Stimulated activated CD4-positive, alpha-beta T cell treated with anti-CD3 and anti-CD28 coated beads, Interleukin-2, amount 100 ng/mL, for 24 hours (primary cell): Measurements from ENCODE around the gene GSG1L.

Experiments used
- DNase-seq, 2 donors: peaks; one replicate each; pipeline ENCODE4 v3.0.0-alpha.2; 2020

The GSG1L gene

DNA sequence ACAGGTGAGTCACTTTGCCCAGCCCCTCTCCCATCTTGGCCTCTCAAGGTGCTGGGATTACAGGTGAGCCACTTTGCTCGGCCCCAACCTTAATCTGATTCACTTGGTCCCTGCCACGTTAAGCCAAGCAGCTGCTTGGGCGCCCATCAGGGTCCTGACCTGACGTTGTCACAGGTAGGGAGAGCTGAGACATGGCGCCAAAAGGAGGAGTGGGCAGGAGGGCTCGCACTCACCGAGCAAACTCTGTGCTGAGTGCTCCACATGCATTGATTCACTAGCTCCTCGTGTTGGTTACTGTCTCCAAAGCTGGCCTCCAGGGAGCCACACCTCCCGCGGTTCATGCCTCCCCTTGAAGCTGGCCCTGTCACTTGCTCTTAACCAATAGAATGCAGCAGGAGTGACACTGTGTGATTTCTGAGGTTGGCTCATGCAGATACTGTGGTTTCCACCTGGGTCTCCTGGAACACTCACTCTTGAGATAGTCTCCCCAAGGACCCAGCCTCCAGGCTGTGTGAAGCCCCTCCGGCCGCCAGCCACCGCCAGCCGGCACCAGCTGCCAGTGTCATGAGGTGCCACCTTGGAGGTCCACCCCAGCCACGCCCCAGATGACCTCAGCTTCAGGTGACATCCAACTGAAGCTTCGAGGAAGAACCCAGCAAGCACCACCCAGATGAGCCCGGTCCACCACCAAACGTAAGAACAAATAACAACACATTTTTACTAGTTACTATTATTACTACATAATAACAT, 223.0 kb downstream of the GSG1L start:
- no peak for DNase-seq

DNA sequence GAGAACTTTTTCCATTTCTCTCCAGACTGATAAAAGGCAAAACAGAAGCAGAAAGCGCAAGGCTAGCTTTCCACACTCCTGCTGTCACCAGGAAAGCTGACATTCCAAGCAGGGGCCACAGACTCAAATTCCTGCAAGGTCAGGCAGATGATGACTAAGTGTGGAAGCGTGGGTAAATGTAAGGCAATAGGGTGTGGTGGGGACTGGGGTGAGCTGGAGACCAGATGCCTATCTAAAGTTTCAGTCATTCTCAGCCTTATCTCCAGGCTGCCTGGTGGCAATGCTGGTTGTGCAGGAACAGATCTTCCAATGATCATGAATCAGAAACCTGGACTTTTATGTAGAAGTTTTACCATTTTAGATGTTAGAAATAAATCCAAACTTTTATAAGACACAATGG, 224.1 kb downstream of the GSG1L start:
- no peak for DNase-seq

DNA sequence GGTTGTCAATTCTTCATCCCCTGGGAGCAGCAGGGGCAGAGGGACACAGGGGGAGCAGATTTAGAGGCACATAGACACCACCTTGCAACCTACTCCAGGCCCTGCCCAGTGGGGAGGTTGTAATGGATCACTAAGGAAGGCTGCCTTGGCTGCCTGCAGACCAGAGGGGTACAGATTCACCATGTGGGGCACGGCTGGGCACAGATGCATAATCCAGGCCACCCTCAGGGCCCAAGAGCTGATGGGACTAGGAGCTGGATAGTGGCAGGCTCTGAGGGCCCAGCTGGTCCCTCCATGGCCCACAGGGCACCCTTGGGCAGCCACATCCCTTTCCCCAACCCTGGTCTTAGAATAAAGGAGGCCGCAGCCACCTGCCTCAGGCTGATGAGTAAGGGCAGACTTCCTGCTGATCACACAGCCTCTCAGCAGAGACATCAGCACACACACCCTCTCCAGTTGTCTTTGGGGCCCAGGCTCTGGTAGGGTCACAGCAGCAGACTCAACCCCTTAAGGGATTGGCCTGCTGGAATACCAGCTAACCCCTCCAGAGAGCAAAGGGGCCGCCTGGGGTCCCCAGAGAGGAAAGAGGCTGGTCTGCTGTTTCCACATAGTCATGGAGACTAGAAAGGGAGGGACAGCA, 224.9 kb downstream of the GSG1L start:
- no peak for DNase-seq

DNA sequence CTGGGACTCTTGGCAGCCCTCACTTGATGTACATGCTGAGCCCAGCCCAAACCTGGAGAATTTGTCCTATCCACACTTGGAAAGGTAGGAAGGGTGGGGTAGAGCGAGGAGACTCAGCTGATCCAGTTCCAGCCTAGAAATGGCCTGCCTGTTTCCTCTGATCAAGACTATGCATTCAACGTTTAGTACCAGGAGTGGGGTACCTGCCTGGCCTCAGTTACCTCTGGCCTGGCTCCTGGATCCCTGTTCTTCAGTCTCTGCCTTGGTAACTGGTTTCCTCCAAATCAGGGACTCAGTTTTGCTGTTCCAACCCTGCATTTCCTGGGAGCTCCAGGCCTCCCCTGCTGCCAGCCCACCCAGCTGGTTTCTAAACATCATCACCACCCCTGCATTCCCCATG, 233.5 kb downstream of the GSG1L start:
- no peak for DNase-seq

DNA sequence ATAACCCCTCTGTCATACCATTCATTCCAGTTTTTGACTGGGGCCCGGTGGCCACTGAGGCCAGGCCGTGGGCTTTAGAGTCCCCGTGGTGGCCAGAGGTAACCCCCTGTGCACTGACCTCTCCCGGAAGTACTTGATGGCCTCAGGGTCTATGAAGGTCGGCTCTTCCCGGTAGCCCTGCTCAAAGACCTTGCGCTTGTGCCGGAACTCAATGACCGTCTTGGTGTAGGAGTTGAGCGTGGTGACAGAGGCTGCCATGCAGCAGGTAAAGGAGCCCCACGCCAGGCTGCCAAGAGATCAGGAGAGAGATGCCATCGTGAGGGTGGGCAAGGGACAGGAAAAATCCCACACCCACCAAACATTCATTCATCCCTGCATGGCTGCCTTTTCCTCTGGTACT, 234.8 kb downstream of the GSG1L start:
- no peak for DNase-seq

DNA sequence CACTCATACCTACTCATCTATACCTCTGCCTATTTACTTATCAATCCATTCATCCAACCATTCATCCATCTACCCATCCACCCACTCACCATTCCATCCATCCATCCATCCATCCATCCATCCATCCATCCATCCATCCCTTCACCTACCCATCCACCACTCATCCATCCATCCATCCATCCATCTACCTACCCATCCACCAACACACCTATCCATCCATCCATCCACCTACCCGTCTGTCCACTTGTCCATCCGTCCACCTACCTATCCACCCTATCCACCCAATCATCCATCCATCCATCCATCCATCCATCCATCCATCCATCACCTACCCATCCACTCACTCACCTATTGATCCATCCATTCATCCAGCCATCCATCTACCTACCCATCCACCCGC, 235.7 kb downstream of the GSG1L start:
- DNase-seq, result no peak

DNA sequence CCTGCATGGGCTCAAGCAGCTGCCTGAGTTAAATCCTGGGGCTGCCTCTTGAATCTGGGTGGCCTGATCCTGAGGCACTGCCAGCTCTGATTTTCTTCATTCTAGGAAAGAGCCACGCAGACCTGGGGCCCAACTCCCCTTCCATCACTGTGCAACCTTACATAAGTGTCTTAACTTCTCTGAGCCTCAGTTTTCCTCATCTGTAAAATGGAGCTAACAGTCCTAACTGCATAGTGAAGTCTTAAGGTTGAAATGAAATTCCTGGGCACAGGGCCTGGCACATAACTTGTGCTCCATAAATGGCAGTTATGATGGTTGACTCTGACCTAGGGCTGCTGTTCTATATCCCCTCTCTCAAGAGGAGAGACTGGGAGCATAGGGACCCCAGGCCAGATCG, 236.6 kb downstream of the GSG1L start:
- no peak for DNase-seq

DNA sequence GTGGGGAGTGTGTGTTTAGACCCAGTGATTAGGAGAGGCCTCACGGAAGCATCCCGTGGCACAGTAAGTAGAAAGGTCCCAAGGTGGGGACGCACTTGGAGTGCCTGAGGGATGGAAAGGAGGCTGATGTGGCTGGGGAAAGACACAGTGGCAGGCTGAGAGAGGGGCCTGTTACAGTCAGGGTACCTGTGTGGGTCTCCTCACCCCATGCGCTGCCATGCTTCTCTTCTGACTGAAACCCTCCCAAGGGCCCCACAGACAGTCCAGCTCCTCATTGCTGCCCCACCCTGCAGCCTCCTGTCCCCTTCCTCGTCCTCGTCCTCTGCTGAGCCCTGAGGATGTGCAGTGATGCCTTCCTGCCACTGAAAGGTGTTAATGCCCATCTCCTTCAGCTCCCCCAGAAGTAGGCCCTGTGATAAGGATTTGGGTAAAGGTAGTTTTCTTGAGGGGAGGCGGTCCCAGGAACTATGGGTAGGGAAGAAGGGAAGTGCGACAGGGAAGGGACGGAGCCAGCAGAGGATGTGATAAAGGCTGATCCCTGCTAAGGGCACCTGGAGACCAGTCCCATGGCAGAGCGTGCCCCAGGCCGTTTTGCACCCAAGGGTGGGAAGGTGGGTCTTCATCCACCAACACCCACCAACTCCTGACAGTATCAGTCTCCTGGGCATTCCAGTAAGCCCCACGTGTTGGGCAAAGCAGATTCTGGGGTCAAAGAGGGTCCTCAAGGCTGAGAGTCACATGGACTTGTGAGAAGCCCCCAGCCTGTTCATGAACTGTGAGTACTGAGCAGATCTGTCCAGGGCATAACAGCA, 237.2 kb downstream of the GSG1L start:
- DNase-seq, result no peak

DNA sequence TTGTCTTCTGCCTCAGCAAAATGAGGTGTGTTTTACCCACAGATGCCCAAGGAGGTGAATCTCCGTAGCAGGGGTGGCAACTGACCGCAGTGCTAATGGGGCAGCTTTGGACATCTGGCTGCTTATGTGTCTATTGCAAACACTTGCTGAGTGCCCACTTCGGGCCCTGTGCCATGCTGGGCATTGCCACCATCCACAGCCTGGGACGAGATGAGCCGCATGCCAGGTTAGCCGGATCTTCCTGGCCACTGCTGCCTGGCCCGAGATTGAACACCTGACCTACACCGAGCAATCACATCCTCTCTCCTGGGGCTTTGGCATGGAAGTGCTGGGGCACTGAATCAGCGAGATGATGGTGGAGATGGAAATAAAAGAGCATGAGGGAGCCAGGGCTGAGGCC, 238.7 kb downstream of the GSG1L start:
- no peak for DNase-seq

DNA sequence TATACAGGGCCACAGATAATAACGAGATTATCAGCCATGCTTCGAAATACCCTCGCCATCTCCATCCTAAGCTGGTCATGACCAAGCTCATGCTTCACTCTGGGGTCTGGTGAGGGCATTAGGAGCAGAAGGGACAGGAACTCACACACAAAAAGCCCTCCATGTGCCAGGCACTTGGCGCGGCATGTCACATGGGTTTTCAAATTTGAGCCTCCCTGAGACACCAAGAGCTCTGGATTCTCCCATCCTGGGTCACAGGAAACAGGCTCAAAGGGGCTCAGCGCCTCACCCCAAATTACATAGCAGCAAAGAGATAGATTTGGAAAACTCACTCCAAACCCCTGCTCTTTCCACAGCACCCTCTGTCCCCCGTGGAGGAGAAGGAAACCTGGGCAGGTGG, 239.5 kb downstream of the GSG1L start:
- DNase-seq, result no peak

DNA sequence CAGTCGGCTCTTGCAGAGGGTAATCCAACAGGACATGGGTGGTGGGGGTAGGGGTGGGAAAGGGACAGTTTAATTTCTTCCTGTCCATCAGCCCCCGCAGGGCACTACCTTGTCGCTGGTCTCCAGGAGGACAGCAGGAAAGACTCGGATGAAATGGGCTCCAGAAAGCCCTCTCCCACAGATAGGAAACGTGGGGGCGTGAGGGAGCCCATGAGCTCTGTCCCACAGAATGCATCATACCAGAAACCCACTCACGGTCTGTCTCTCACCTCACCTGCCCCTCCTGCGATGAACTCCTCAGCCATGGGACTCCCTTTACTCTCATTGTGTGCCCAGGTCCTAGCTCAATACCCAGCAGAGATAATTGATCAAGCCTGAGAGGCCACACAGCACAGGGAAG, 240.1 kb downstream of the GSG1L start:
- DNase-seq, result no peak

DNA sequence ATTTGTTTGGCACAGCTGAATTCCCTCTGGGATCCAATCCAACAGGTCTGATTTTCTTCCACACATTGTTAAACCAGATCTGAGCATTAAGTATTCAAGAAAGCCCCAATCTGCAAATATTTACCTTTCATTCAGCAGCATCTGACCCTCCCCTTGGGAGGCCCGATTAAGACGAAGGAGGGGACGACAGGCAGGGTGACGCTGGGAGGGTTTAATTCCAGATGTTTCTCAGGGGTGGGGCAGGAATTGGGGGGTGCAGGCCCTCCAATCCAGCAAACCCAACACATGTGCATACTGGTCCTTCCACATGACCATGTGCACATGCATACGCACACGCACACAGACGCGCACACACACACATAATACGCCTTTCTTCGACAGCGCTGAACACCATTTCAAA, 240.5 kb downstream of the GSG1L start:
- DNase-seq, result no peak

DNA sequence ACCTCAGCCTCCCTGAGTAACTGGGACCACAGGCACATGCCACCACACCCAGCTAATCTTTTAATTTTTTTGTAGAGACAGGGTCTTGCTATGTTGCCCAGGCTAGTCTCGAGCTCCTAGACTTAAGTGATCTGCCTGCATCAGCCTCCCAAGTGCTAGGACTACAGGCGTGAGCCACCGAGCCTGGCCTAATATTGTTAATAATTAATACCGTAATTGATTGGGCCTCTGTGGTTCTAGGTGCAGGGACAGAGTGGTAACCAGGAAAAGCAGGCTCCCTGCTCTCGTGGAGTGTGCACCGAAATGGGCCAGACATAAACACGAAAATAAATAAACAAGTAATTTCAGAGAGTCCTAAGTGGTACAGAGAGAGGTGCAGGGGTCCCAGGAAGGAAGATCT, 241.0 kb downstream of the GSG1L start:
- no peak for DNase-seq

DNA sequence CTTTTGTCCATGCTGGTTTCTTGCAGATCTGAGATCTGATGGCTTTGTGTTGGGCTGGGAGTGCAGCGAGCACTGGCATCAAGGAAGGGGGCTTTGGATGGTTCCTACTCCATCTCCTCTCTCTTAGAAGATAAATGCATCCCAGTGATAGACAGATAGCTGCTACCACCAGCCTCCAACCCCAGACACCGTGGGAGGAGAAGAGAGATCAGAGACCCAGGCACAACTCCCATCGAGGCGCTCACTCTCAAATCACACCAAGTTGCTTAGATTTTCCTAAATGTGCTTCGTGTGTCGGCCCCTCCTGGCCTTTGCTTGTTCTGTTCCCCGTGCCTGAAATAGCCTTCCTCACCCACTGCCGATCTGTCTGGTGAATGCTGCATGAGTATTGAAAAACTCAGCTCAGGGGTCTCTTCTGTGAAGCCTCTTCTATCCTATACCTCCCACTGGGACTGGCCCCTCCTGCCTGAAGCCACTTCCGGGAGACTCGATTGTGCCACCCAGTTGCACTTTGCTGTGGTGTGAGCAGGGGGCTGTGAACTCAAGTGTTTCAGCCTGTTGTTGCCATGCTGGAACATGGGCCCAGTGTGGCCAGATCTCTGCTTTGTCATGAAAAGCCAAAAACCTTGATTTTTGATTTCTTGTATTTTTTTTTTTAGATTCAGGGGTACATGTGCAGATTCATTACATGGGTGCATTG, 242.7 kb downstream of the GSG1L start:
- DNase-seq, result no peak

DNA sequence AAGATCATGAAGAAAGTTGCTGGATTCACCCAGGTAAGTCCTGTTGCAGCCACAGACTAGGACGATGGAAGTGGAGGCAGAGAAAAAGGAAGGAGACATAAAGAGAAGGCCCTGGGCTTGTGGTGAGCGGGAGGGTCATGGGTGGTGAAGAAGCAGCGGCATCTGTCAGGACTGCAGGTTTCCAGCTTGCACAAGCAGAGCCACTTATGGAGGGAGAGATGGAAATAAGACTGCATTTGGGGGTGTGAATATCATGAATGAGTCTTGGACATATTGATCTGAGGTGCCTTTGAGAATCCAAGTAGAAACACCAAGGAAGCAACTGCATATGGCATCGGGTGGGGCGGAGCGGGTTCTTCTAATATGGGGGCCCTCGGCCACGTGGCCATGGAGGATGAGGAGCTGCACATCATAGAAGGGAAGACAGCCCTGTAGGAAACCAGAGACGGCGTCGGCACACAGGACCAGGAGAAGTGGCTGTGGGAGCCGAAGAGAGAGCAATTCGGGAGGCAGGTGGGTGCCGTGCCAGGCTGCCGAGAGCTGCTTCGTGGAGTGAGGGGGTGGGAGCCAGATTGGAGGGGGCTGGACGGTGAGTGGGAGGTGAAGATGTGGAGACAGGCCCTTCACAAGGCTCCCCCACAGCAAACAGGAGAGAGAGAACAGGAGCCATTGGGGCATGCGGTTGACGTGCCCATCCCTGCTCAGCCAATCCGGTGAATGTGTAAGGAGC, 243.5 kb downstream of the GSG1L start:
- DNase-seq, result no peak

DNA sequence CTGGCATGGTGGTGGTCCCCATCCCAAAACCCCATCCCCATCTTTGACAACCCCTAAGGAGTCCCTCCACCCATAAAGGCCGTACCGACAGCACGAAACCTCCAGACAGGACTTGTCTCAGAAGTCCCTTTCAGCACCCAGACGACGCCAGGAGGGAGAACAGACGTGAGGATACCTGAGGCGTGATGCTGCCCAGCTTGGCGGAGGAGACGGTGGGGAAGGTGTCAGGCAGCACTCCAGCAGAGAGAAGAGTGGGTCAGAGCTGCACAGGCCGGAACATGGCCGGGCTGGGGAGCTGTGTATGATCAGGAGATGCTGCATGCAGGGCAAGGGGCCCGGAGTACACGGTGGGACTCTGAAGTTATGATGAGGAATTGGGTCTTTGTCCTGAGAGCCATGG, 244.2 kb downstream of the GSG1L start:
- no peak for DNase-seq

DNA sequence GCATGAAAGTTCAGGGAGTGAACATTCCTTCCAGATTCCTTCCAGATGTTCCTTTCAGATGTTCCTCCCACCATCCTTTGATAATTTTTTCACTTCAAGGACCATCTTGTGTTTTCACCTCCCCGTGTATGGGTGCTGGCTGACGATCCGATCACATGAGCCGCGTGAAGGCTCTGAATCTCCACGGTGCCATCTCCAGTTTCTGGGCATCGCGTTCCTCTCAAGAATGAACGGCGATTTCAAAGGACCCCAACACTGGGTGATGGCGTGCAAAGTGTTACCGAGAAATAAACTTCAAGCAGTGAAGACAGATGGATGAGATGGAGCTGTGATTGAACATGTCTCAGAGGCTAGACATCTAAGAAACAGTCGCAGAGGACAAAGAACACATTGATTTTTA, 245.3 kb downstream of the GSG1L start:
- no peak for DNase-seq

DNA sequence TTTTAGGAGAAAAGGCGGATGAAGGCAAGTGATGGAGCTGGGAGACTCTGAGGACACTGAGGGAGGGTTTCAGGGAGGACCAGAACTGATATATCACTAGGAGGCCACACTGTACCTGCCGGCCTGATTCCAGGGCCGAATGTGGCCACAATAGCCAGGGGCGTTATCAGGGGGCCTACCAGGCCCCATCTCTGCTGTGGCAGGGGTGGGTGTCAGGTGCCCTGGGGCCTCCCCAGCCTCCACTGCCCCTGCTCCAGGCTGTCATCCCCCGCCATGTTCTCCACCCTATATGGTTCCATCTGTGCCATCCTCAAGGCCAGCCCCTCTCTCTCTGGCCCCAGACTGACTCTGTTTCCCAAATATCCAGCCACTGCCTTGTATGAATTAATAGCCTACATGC, 246.5 kb downstream of the GSG1L start:
- no peak for DNase-seq

DNA sequence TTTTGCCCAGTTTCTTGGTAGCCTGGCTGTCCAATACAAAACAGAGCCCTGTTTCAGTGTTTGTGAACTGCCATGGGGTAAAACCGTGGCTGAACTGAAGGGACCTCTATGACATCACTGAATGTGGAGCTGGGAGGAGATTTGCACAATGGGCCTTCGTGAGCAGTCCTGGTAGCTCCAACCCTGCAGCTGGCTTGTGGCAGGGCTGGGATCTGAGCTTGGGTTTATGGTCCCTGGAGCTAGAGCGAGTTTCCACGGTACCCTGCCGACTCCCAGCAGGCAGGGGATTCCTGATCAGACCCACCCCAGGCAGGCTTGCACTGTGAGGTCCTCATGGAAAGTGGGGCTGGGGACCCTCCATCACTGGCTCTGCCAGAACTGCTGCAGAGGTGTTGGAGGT, 247.0 kb downstream of the GSG1L start:
- DNase-seq, result no peak

DNA sequence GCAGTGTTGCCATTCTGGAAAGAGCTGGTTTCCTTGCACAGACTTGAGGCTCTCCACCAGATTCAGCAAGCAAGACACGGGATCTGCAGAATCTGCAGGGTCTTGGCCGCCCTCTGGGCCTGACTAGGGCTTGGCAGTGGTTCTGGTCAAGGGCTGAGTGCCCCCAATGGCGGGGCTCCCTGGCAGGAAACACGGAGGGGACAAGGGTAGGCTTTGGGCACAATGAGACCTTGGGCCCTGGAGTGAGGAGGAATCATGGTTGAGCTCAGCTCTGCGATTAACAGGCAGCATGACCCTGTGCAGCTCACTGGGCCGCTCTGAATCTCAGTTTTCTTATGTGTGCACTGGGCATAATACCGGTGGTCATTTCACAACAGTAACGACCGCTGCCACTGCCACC, 249.9 kb downstream of the GSG1L start:
- no peak for DNase-seq

DNA sequence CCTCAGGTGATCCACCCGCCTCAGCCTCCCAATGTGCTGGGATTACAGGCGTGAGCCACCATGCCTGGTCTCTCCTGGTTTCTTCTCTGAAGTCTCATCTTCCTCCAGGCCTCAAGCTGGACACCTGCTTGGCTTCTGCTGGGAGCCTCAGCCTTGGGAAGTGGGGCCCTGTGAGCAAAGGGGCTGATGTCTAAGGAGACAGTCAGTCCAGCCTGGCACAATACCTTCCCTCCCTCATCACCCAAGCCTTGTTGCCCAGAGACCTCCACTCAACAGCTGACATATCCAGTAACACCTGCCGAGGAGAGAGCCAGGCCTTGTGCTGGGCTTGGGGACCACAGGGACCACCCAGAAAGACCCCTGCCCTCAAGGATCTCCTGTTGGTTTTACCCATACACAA, 251.6 kb downstream of the GSG1L start:
- no peak for DNase-seq

DNA sequence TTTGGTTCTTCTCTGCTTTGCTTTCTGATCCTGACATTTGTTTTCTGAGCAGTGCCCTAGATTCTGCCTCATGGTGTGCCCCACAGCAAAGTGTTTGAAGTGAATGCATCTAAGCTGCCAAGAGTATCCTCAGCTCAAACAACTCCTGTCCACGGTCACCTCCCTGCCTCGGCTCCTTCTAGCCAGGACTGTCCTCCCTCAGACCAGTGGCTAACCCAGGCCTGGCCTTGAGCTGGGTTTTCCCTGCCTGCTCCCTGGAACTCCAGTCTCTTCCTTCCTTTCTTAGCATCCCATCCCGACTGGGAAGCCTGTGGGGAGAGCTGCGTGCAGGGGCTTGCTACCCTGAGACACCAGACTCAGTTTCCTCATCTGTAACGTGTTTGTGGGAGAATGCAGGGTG, 256.5 kb downstream of the GSG1L start:
- no peak for DNase-seq

DNA sequence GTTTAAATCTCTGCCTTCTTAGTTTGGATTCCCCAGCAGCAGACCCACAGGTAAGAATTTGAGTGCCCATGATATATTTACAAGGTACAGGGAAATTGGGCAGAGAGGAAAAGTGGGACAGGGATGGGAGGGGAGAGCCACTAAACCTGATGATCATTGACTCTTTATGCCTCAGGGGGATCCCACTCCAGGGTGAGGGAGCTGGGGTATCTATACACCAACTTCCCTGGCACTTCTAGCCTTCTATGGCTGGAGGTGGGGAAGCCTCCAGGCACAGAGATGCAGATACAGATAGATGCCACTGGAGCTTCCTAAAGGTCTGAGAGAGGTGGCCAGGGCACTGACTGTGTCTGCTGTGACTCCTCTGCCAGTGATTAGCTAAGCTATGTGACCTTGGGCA, 257.1 kb downstream of the GSG1L start:
- no peak for DNase-seq
